Loucy (cell line): ENCODE results near the gene OGDH.

Experiments
- CTCF ChIP-seq: fragments of 200-600 bp; sonication (generic); conservative IDR thresholded peaks from 2 replicates; pipeline ENCODE4 v1.5.1; 2014; ENCODE audit warnings: mild to moderate bottlenecking, antibody characterized with exemption, low read length
- EZH2phosphoT487 ChIP-seq: fragments of 200-600 bp; IDR thresholded peaks from 2 replicates; pipeline ENCODE4 v1.6.1; 2018; ENCODE audit warnings: antibody characterized with exemption, mild to moderate bottlenecking, moderate library complexity, borderline replicate concordance

GRCh38 chr7:44621034-44621749, 14.8 kb downstream of the OGDH start:
- no peak for TF ChIP-seq CTCF
- no peak for TF ChIP-seq EZH2phosphoT487
